Measurements from ENCODE around the gene LDLRAD3. TPM values are rescaled to one million over a fixed set of nuclear protein-coding genes. Genes with fewer than 3 reads are reported as not detected.

The LDLRAD3 gene
- total RNA-seq, 1 donor from 2014 or later = 14.9 TPM

- no peaks in the 10 kb centered on the region for H3K4me1 Mint-ChIP-seq (ENCODE audit: low read depth, unreplicated experiment)
- DNase-seq (ENCODE audit: low read depth) (no peak), FAIRE-seq (no peak)
- no peak overlapping the region for H3K27ac ChIP-seq (ENCODE audit: low read depth, low read length)
- peaks cover 4% of the 10 kb centered on the region for H3K27me3 ChIP-seq (ENCODE audit: insufficient read depth, low read length)
- H4K20me1 ChIP-seq (ENCODE audit: insufficient read depth, low read length) = no peaks in the 10 kb centered on the region
- H3K36me3 Mint-ChIP-seq (ENCODE audit: low read depth, unreplicated experiment) = peaks cover 5% of the 10 kb centered on the region
- no peak overlapping the region for H3K4me2 ChIP-seq (ENCODE audit: low read length)
- H3K36me3 ChIP-seq (ENCODE audit: insufficient read depth, low read length) = no peaks in the 10 kb centered on the region
- H3K9me3 Mint-ChIP-seq (ENCODE audit: unreplicated experiment) = peaks cover 3% of the 10 kb centered on the region
- H3K79me2 ChIP-seq (ENCODE audit: insufficient read depth, low read length) = no peaks in the 10 kb centered on the region
- TF ChIP-seq CTCF (IDR thresholded peaks at IDR 0.05; ENCODE audit: insufficient read depth, low read depth, low read length) (no peak), EZH2 (IDR thresholded peaks at IDR 0.05; ENCODE audit: insufficient read depth, low read length) (no peak)
- H3K27ac Mint-ChIP-seq (ENCODE audit: unreplicated experiment) = no peak overlapping the region
- no peak overlapping the region for H2AFZ ChIP-seq (ENCODE audit: low read depth, low read length)
- no peak overlapping the region for H3K4me3 Mint-ChIP-seq (ENCODE audit: unreplicated experiment)
- no peaks in the 10 kb centered on the region for H3K27me3 Mint-ChIP-seq (ENCODE audit: low read depth, unreplicated experiment)
- H3K9ac ChIP-seq (ENCODE audit: low read length) = no peak overlapping the region
- H3K9me3 ChIP-seq (ENCODE audit: insufficient read depth, low read depth, low read length) = no peaks in the 10 kb centered on the region
- no peaks in the 10 kb centered on the region for H3K4me1 ChIP-seq (ENCODE audit: insufficient read depth, low read length)
- H3K4me3 ChIP-seq (ENCODE audit: insufficient read depth, low read depth, low read length) = no peak overlapping the region
Observed at GRCh38 chr11:36210529-36210928, 266.7 kb downstream of the LDLRAD3 start.

- Histone ChIP-seq H3K79me2 (ENCODE audit: insufficient read depth, low read length) (no peaks in the 10 kb centered on the region), H3K4me3 (ENCODE audit: insufficient read depth, low read depth, low read length) (no peak overlapping the region), H4K20me1 (ENCODE audit: insufficient read depth, low read length) (no peaks in the 10 kb centered on the region), H2AFZ (ENCODE audit: low read depth, low read length) (no peak overlapping the region), H3K4me1 (ENCODE audit: insufficient read depth, low read length) (no peaks in the 10 kb centered on the region), H3K4me2 (ENCODE audit: low read length) (no peak overlapping the region), H3K9me3 (ENCODE audit: insufficient read depth, low read depth, low read length) (no peaks in the 10 kb centered on the region), H3K27me3 (ENCODE audit: insufficient read depth, low read length) (peaks cover 4% of the 10 kb centered on the region), H3K27ac (ENCODE audit: low read depth, low read length) (no peak overlapping the region), H3K36me3 (ENCODE audit: insufficient read depth, low read length) (no peaks in the 10 kb centered on the region), H3K9ac (ENCODE audit: low read length) (no peak overlapping the region)
- Mint-ChIP-seq H3K4me3 (ENCODE audit: unreplicated experiment) (no peak overlapping the region), H3K27me3 (ENCODE audit: low read depth, unreplicated experiment) (no peaks in the 10 kb centered on the region), H3K4me1 (ENCODE audit: low read depth, unreplicated experiment) (no peaks in the 10 kb centered on the region), H3K27ac (ENCODE audit: unreplicated experiment) (no peak overlapping the region), H3K9me3 (ENCODE audit: unreplicated experiment) (no peaks in the 10 kb centered on the region), H3K36me3 (ENCODE audit: low read depth, unreplicated experiment) (peaks cover 5% of the 10 kb centered on the region)
- no peak for FAIRE-seq
- TF ChIP-seq EZH2 (IDR thresholded peaks at IDR 0.05; ENCODE audit: insufficient read depth, low read length) = no peak
- TF ChIP-seq CTCF (IDR thresholded peaks at IDR 0.05; ENCODE audit: insufficient read depth, low read depth, low read length) = no peak
- no peak for DNase-seq (ENCODE audit: low read depth)
Observed at GRCh38 chr11:36211761-36212430, 268.0 kb downstream of the LDLRAD3 start.
